ENCODE data around the gene PLA2G2C. TPM values are rescaled to one million over a fixed set of nuclear protein-coding genes. Genes with fewer than 3 reads are reported as not detected.

Gene PLA2G2C
- total and polyA plus RNA-seq, 2 donors (not counting 3 experiments of a cell fraction or from before 2014, with no cell fraction given) = not detected

DNA sequence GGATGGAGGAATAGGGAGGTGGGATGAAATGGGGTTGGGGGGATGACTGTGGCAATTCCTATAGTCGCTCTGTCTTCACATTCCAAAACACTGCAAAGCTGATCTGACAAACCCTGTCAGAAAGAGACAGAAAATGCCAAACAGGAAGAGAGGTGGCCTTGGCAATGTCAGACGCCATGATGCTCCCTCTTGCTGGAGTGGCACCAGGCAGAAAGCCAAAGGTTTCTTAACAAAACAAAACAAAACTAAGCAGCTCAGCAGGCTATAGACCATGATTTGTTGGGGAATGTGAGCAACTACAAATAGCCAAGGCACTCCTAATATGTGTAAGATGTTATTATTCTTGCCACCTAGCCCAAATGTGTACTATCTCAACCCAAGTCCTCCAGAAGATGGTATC lies 42.9 kb upstream of the PLA2G2C start:
- DNase-seq (ENCODE audit: low read depth, low spot score) = no peak
- FAIRE-seq = no peak
- BruUV-seq (replicated peaks) = no TSS peak
- TF ChIP-seq POLR2A (IDR thresholded peaks at IDR 0.05; ENCODE audit: low read depth, low read length) (no peak), POLR2AphosphoS5 (IDR thresholded peaks at IDR 0.05; ENCODE audit: insufficient read depth, low read depth, low read length) (no peak), GATA2 (IDR thresholded peaks at IDR 0.05; ENCODE audit: insufficient read depth, insufficient read length, low read depth, low read length) (no peak), JUN (IDR thresholded peaks at IDR 0.05; ENCODE audit: borderline replicate concordance, insufficient read depth, insufficient read length, low read depth) (no peak)
- no peak overlapping the region for H3K27ac ChIP-seq (ENCODE audit: insufficient read depth, low read depth, low read length)
- H3K4me3 ChIP-seq (replicated peaks in 1 of 3; ENCODE audit: insufficient read depth in 1 of 3, low read depth in 1 of 3, low read length in 3 of 3) = no peak overlapping the region
- intact Hi-C loops (cut with micrococcal nuclease) = no loop called here
- no peak overlapping the region for H3K4me2 ChIP-seq (ENCODE audit: insufficient read depth, low read length)
- H3K36me3 ChIP-seq (ENCODE audit: control insufficient read depth in 2 of 2, extremely low read depth in 1 of 2, insufficient read depth in 2 of 2, low read length in 2 of 2) = no peaks in the 10 kb centered on the region
- ChIA-PET CTCF (interaction anchor here (0.7 kb wide), 1 partner anchor 312 kb away, joined by 3 read pairs; no protein-coding TSS in a partner anchor), POLR2A (no interaction called here)
- no peaks in the 10 kb centered on the region for H3K79me2 ChIP-seq (ENCODE audit: control insufficient read depth, insufficient read depth, low read length)
- H2AFZ ChIP-seq (ENCODE audit: low read depth, low read length) = no peak overlapping the region
- peaks cover 0 to 2% of the 10 kb centered on the region in 2 experiments for H3K27me3 ChIP-seq (ENCODE audit: control insufficient read depth in 2 of 2, insufficient read depth in 2 of 2, low read length in 2 of 2)
- no peaks in the 10 kb centered on the region for H3K4me1 ChIP-seq (ENCODE audit: control insufficient read depth, extremely low read depth, insufficient read depth, low read length)
- dilution Hi-C loops (cut with MboI; ENCODE audit: extremely low pct_ligation_motif_present, low sequenced_read_pairs) = no loop called here
- no peaks in the 10 kb centered on the region for H4K20me1 ChIP-seq (replicated peaks; ENCODE audit: control insufficient read depth, extremely low read depth, insufficient read depth, low read length)
- H3K9me1 ChIP-seq (replicated peaks; ENCODE audit: control insufficient read depth, extremely low read depth, insufficient read depth, low read length) = no peaks in the 10 kb centered on the region
- no peaks in the 10 kb centered on the region for H3K9me3 ChIP-seq (replicated peaks; ENCODE audit: control insufficient read depth, insufficient read depth, low read length)
- H3K9ac ChIP-seq (replicated peaks; ENCODE audit: extremely low read depth, insufficient read depth, low read length) = no peak overlapping the region

- no peaks in the 10 kb centered on the region for H3K9me3 ChIP-seq (replicated peaks; ENCODE audit: control insufficient read depth, insufficient read depth, low read length)
- H3K79me2 ChIP-seq (ENCODE audit: control insufficient read depth, insufficient read depth, low read length) = no peaks in the 10 kb centered on the region
- H4K20me1 ChIP-seq (replicated peaks; ENCODE audit: control insufficient read depth, extremely low read depth, insufficient read depth, low read length) = no peaks in the 10 kb centered on the region
- TF ChIP-seq CTCF (IDR thresholded peaks at IDR 0.05; ENCODE audit: extremely low read depth in 1 of 2, insufficient read depth in 1 of 2, low read depth in 1 of 2, low read length in 2 of 2) (no peak), JUN (IDR thresholded peaks at IDR 0.05; ENCODE audit: borderline replicate concordance, insufficient read depth, insufficient read length, low read depth) (no peak), EZH2 (IDR thresholded peaks at IDR 0.05; ENCODE audit: borderline replicate concordance, low read depth, low read length, severe bottlenecking) (no peak), FOS (IDR thresholded peaks at IDR 0.05; ENCODE audit: borderline replicate concordance, insufficient read depth, low read length) (no peak), MYC (IDR thresholded peaks at IDR 0.05; ENCODE audit: low read depth, low read length) (no peak), POLR2A (IDR thresholded peaks at IDR 0.05; ENCODE audit: low read depth, low read length) (no peak), POLR2AphosphoS5 (IDR thresholded peaks at IDR 0.05; ENCODE audit: insufficient read depth, low read depth, low read length) (no peak), GATA2 (IDR thresholded peaks at IDR 0.05; ENCODE audit: insufficient read depth, insufficient read length, low read depth, low read length) (no peak)
- TF ChIP-seq, protein P1, sequence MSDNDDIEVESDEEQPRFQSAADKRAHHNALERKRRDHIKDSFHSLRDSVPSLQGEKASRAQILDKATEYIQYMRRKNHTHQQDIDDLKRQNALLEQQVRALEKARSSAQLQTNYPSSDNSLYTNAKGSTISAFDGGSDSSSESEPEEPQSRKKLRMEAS (IDR thresholded peaks at IDR 0.05; ENCODE audit: insufficient read depth, insufficient read length) = no peak
- H3K4me3 ChIP-seq (replicated peaks in 1 of 3; ENCODE audit: insufficient read depth in 1 of 3, low read depth in 1 of 3, low read length in 3 of 3) = no peak overlapping the region
- no TSS peak for BruUV-seq (replicated peaks)
- H3K4me1 ChIP-seq (ENCODE audit: control insufficient read depth, extremely low read depth, insufficient read depth, low read length) = no peaks in the 10 kb centered on the region
- dilution Hi-C loops (cut with MboI; ENCODE audit: extremely low pct_ligation_motif_present, low sequenced_read_pairs) (no loop called here), intact Hi-C loops (cut with micrococcal nuclease) (no loop called here)
- H3K27ac ChIP-seq (ENCODE audit: insufficient read depth, low read depth, low read length) = no peak overlapping the region
- ChIA-PET POLR2A (no interaction called here), CTCF (interaction anchor here (0.7 kb wide), 1 partner anchor 312 kb away, joined by 3 read pairs; no protein-coding TSS in a partner anchor)
- H3K4me2 ChIP-seq (ENCODE audit: insufficient read depth, low read length) = no peak overlapping the region
- H3K9me1 ChIP-seq (replicated peaks; ENCODE audit: control insufficient read depth, extremely low read depth, insufficient read depth, low read length) = no peaks in the 10 kb centered on the region
- no peaks in the 10 kb centered on the region for H3K36me3 ChIP-seq (ENCODE audit: control insufficient read depth in 2 of 2, extremely low read depth in 1 of 2, insufficient read depth in 2 of 2, low read length in 2 of 2)
- H3K9ac ChIP-seq (replicated peaks; ENCODE audit: extremely low read depth, insufficient read depth, low read length) = no peak overlapping the region
- DNase-seq (ENCODE audit: low read depth, low spot score) = no peak
- no peak for FAIRE-seq
- no peak overlapping the region for H2AFZ ChIP-seq (ENCODE audit: low read depth, low read length)
- H3K27me3 ChIP-seq (ENCODE audit: control insufficient read depth in 2 of 2, insufficient read depth in 2 of 2, low read length in 2 of 2) = peaks cover 0 to 2% of the 10 kb centered on the region in 2 experiments
These were observed 42.1 kb upstream of the PLA2G2C start for GRCh38 chr1:20228314-20228825.

Measured in endothelial cell of umbilical vein (primary cell).